HepG2 (cell line): Measurements from ENCODE around the gene ZBTB7B.

Source experiments
- HOXA5 ChIP-seq: sonication (generic); formaldehyde crosslinking; IDR thresholded peaks from 2 replicates; pipeline ENCODE4 v1.4.0; 2020; ENCODE audit warnings: missing genetic modification reagents
- JUND ChIP-seq: sonication (generic); formaldehyde crosslinking; IDR thresholded peaks from 2 replicates; pipeline ENCODE4 v1.8.0; 2022; ENCODE audit warnings: mild to moderate bottlenecking, missing genetic modification reagents
- PATZ1 ChIP-seq: sonication (generic); formaldehyde crosslinking; IDR thresholded peaks from 2 replicates; pipeline ENCODE4 v1.4.0; 2020; ENCODE audit warnings: missing genetic modification reagents
- ZHX2 ChIP-seq, 2 experiments: sonication (generic) in 1 of 2; formaldehyde crosslinking in 1 of 2; IDR thresholded peaks; 2 replicates each; pipeline versions ENCODE4 v1.6.1 to v1.9.0; 2014 to 2022; ENCODE audit warnings: antibody characterized with exemption in 1 of 2, borderline replicate concordance in 1 of 2, inconsistent platforms in 1 of 2, low read depth in 1 of 2, missing genetic modification reagents in 1 of 2

DNA sequence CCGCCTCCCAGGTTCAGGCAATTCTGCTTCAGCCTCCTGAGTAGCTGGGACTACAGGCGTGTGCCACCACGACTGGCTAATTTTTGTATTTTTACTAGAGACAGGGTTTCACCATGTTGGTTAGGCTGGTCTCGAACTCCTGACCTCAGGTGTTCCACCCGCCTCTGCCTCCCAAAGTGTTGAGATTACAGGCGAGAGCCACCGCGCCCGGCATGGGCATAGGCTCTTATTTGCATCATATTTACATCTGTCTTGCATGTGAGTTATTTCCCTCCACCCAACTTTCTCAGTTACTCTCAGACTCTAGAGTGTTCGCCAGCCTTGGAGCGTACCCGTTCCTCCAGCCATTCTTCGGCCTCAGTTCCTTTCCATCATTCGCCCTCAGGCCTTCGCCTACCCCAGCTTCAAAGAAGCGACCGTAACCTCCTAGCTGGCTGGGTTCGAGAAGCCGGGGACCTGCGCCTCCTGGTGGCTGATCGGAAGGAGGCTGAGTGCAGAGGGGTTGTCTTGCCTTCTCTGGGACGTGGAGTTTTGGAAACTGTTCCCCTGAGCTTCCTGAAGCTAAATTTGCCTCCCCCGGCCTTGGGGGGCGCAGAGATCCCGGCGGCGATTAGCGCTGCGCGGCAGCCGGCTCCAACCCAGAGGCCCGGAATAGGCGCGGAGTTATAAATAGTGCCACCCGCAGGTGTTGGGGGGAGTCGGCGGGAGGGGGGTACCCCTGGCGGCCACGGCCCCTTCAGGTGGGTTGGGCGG is 3.6 kb upstream of the ZBTB7B start:
- TF ChIP-seq HOXA5 (no peak; the same call in 1 of the 2 replicates), PATZ1 (no peak), ZHX2 (IDR thresholded peaks at IDR 0.05; ENCODE audit: low read depth) (no peak), ZHX2 (CRISPR knock-in tag; IDR thresholded peaks at IDR 0.05; ENCODE audit: borderline replicate concordance) (no peak), JUND (no peak)
